NCI-H460 (cell line): ENCODE results near the gene INHBE. TPM values are rescaled to one million over a fixed set of nuclear protein-coding genes. Genes with fewer than 3 reads are reported as not detected.
"Not testable (repeated sequence)": the region's sequence is repeated elsewhere in the genome, so short reads cannot be mapped to it uniquely, and the experiment has no call there.

Experiments
- DNase-seq: peaks from one replicate; pipeline ENCODE4 v3.0.0-alpha.2; 2016; ENCODE audit warnings: low read depth; ENCODE audit errors: extremely low read depth
- small RNA-seq, 2 experiments: library from RNA; depleted of rRNA; stranded (forward); fragments of <200 nt; gene quantifications; one replicate each; pipeline ENCODE3, GENCODE V24; 2014
- total RNA-seq: library from RNA; depleted of rRNA; stranded (reverse); fragments of >200 nt; shearing (Covaris generic); gene quantifications from 2 replicates; pipeline ENCODE4 v1.2.3, GENCODE V29; 2014; rRNA removed

The INHBE gene
- total RNA-seq, 1 experiment from 2014 or later, result 1.3 TPM

DNA sequence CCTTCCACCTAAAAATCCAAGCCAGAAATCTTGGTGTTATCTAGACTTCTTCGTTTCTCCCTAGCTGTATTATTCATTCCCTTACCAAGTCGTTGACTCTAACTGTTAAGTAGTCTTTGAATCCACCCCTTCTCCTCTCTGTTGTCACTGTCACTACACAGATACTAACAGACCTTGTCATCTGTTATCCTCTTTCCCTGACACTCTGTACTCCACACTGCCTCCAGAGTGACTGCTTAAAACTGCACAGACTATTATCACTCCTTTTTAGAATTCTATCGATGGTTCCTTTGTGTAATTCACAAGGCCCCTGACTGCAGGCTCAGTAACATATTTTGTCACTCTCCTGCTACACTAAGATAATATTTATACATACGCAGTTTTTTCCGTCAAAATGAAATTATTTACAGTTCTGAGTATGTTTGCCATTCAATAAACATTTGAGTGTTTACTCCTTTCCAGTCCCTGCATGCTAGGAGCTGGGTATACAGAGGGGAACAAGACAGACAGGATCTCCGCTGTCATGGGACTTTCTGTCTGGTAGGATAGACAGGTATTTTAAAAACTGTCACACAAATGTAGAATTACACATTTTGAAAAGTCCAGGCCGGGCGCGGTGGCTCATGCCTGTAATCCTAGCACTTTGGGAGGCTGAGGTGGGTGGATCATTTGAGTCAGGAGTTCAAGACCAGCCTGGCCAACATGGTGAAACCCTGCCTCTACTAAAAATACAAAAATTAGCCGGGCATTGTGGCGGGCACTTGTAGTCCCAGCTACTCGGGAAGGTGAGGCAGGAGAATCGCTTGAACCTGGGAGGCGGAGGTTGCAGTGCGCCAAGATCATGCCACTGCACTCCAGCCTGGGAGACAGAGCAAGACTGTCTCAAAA, 36.5 kb downstream of the INHBE start:
- DNase-seq, result no peak

DNA sequence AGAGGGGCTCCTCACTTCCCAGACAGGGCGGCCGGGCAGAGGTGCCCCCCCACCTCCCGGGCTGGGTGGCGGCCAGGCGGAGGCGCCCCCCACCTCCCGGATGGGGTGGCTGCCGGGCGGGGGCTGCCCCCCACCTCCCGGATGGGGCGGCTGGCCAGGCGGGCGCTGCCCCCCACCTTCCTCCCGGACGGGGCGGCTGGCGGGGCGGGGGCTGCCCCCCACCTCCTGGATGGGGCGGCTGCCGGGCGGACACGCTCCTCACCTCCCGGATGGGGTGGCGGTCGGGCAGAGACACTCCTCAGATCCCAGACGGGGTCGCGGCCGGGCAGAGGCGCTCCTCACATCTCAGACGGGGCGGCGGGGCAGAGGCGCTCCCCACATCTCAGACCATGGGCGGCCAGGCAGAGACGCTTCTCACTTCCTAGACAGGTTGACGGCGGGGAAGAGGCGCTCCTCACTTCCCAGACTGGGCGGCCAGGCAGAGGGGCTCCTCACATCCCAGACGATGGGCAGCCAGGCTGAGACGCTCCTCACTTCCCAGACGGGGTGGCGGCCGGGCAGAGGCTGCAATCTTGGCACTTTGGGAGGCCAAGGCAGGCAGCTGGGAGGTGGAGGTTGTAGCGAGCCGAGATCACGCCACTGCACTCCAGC, 40.1 kb downstream of the INHBE start:
- not testable (repeated sequence) for DNase-seq

DNA sequence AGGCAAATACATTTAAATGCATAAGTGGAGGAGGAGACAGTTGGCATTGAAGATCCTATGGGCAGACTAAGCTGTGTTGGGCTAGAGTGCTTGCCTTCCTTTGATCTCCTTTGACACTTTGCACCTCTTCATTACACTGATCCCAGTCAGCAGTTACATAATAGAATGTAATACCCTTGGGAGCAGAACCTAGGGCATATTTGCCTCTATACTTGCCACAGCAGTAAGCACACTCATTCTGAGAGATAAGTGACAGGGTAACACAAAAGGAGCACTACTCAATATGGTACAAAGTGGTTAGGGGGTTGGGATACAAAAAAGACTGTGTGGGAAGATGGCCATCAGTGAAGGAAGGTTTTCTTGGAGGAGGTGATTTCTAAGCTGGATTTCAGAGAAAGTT, 41.7 kb downstream of the INHBE start:
- no peak for DNase-seq

DNA sequence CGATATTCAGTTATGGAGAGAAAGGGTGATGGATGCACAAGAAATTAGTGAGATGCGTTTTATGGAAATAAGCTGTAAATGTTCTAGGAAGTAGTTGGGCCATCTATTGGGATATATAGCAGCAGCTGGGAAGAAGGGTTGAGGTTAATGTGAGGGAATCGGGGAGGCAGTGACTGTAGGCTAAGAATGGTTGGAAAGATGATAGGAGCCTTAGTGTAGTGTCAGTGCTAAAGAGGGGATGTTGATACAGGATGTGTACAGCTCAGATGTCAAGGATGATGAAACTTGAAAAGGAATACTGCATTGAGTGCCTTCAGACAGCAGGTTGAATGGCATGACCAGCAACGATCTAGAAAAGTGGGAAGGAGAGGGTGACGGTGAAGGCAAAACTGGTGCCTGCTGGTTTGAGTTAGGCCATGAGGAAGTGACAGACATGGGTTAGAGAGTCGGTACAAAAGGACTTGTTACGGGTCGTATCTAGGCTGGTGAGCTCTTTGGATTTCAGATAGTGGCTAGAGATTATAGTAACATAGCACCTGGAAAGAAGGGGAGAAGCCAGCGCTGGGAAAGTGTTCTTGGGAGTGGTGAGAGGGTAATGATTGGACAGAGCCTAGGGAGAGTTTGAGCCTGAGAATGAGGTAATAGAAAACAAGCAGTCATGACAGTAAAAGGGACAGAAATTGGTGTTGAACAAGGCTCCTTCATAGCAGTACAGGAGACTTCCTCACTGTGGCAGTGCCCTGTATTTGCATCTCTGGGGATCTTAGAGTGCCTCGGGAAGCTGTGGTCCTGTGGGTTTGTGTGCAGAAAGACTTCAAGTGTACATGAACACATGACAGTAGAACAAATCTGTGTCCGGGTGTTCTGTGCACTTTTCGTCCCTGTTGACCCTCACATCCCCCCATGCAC, 42.4 kb downstream of the INHBE start:
- DNase-seq, result no peak

DNA sequence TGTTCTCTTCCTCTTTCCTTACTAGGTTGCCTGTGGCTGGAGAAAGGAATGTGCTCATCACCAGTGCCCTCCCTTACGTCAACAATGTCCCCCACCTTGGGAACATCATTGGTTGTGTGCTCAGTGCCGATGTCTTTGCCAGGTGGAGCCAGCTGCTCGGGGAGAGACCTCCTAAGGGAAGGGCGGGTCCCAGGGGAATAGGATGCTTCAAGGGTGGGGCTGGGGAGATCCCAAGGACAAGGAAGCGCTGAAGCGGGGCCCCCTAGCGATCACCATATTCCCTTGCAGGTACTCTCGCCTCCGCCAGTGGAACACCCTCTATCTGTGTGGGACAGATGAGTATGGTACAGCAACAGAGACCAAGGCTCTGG, 43.0 kb downstream of the INHBE start:
- DNase-seq, result no peak

DNA sequence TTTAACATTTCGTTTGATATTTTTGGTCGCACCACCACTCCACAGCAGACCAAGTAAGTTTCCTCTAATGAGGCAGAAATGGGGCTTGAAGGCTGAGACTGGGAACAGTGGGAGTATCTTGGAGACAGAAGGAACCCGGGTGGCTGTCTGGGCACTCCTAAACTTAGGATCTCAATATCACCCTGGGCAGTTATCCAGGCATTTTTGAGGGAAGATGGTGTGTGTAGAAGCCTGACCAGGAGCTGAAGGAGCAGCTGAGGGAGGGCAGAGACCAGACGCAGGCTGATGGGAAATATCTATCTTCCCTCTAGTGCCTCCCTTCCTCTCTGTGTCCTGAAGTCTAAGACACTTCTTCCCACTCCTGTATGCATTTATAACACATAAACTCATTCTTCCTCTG, 43.5 kb downstream of the INHBE start:
- no peak for DNase-seq

DNA sequence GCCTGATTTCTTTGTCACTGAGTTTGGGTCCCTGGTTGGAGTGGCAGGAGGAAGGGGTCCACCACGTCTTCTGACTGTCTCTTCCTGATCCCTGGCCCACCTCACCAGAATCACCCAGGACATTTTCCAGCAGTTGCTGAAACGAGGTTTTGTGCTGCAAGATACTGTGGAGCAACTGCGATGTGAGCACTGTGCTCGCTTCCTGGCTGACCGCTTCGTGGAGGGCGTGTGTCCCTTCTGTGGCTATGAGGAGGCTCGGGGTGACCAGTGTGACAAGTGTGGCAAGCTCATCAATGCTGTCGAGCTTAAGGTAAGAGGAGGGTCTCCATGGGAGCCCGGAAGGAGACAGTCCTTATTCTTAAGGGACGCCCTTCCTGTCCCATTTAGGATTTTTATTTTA, 45.1 kb downstream of the INHBE start:
- no peak for DNase-seq

DNA sequence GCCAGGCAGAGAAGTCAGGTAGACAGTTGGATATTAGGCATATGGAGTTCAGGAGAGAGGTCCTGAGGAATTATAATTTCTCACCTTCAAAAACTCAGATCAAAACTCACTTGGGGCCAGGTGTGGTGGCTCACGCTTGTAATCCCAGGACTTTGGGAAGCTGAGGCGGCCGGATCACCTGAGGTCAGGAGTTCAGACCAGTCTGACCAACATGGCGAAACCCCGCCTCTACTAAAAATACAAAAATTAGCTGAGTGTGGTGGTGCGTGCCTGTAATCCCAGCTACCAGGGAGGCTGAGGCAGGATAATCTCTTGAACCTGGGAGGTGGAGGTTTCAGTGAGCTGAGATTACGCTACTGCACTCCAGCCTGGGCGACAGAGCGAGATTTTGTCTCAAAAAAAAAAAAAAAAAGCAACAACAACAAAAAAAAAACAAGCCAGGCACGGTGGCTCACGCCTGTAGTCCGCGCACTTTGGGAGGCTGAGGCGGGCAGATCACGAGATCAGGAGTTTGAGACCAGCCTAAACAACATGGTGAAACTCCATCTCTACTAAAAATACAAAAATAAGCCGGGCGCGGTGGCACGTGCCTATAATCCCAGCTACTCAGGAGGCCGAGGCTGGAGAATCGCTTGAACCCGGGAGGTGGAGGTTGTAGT, 47.3 kb downstream of the INHBE start:
- not testable (repeated sequence) for DNase-seq

DNA sequence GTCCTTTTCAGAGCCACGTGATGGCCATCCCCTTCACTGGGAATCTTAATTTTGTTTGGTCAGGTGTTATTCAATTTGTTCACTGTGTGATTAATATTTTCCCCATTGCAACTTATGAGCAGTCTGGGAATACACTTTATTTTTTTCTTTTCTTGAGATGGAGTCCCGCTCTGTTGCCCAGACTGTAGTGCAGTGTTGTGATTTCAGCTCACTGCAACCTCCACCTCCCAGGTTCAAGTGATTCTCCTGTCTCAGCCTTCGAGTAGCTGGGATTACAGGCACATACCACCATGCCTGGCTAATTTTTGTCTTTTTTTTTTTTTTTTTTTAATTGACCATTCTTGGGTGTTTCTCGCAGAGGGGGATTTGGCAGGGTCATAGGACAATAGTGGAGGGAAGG, 51.4 kb downstream of the INHBE start:
- DNase-seq, result not testable (repeated sequence)

Small RNAs within 50 kb of the gene (small RNA-seq; reads per million reads assigned to genes)
- 0 reads per million in 2 experiments for gene RNU6-879P

Other genes with a start within 250 kb of the INHBE start
- gene NXPH4, start 238.5 kb upstream of the INHBE start, total RNA-seq, result 9.7 and 10.7 TPM in 2 replicates
- 373 and 409 TPM in 2 replicates for gene SHMT2, start 225.6 kb upstream of the INHBE start, total RNA-seq
- gene STAC3, start 204.1 kb upstream of the INHBE start, total RNA-seq, result 0.57 and 0.58 TPM in 2 replicates
- gene R3HDM2, start 24.3 kb upstream of the INHBE start, total RNA-seq, result 24.4 and 24.6 TPM in 2 replicates
- not detected in 2 replicates for gene INHBC, start 20.5 kb upstream of the INHBE start, total RNA-seq
- gene GLI1, start 4.5 kb downstream of the INHBE start, total RNA-seq, result 0.20 and 5.0 TPM in 2 replicates
- gene ARHGAP9, start 24.6 kb downstream of the INHBE start, total RNA-seq, result not detected in 2 replicates
- gene MARS1, start 32.8 kb downstream of the INHBE start, total RNA-seq, result 277 and 346 TPM in 2 replicates
- 194 and 202 TPM in 2 replicates for gene DDIT3, start 65.2 kb downstream of the INHBE start, total RNA-seq
- gene MBD6, start 67.5 kb downstream of the INHBE start, total RNA-seq, result 8.3 and 10.0 TPM in 2 replicates
- 72.8 and 76.1 TPM in 2 replicates for gene DCTN2, start 91.9 kb downstream of the INHBE start, total RNA-seq
- 0.07 and 0.09 TPM in 2 replicates for gene KIF5A, start 94.7 kb downstream of the INHBE start, total RNA-seq
- gene PIP4K2C, start 135.9 kb downstream of the INHBE start, total RNA-seq, result 34.6 and 39.8 TPM in 2 replicates
- 22.0 and 27.4 TPM in 2 replicates for gene DTX3, start 149.5 kb downstream of the INHBE start, total RNA-seq
- 9.2 and 13.1 TPM in 2 replicates for gene ARHGEF25, start 156.1 kb downstream of the INHBE start, total RNA-seq
- 43.1 and 46.4 TPM in 2 replicates for gene B4GALNT1, start 177.9 kb downstream of the INHBE start, total RNA-seq
- 214 and 232 TPM in 2 replicates for gene OS9, start 238.8 kb downstream of the INHBE start, total RNA-seq